HepG2 (cell line): ENCODE data around the gene STRBP. TPM values are rescaled to one million over a fixed set of nuclear protein-coding genes. Genes with fewer than 3 reads are reported as not detected.

Experiments used
- ATAC-seq: fragments of 200-7000 bp; cut with Tn5 transposase; 3 replicates; pipeline ENCODE4 v1.9.1; 2020; ENCODE audit warnings: mild to moderate bottlenecking, moderate library complexity
- BruUV-seq: library from RNA; stranded (reverse); fragments of 400-500 nt; replicated peaks from 2 replicates; lab custom pipeline; 2021; lab: Mats Ljungman, UMichigan
- CTCF ChIA-PET: fragments of 300-600 bp; formaldehyde crosslinking; extraction: SDS; loops from one replicate; lab custom pipeline; 2021; ENCODE audit warnings: low total read pairs, inconsistent platforms, low intra/inter-chr PET ratio; lab: Yijun Ruan, JAX
- POLR2A ChIA-PET: fragments of 350-600 bp; sonication (Branson Sonifier 250); formaldehyde crosslinking; loops from one replicate; lab custom pipeline; 2020; ENCODE audit warnings: antibody characterized with exemption, inconsistent platforms; lab: Yijun Ruan, JAX
- DNase-seq: peaks from one replicate; pipeline ENCODE4 v3.0.0-alpha.2; 2015; ENCODE audit warnings: low spot score
- FAIRE-seq: peaks from 3 replicates; lab custom pipeline; 2011; peaks lifted over from hg19 to GRCh38; lab: Jason Lieb, UNC
- H2AFZ ChIP-seq: one replicate; pipeline ENCODE4 v1.6.1; 2011; ENCODE audit warnings: low read length, inconsistent platforms
- H3K27ac ChIP-seq: fragments of 300-600 bp; 3 replicates; pipeline ENCODE4 v1.8.0; 2011; ENCODE audit warnings: mixed run types, mild to moderate bottlenecking, mixed read lengths, low read length, inconsistent platforms; ENCODE audit not compliant: insufficient read depth; ENCODE audit errors: extremely low read length
- H3K27me3 ChIP-seq, 2 experiments: fragments of 200-600 bp in 1 of 2; 2 replicates in 1 of 2; 3 replicates in 1 of 2; pipeline versions ENCODE4 v1.6.0 to v1.8.0; 2011; ENCODE audit warnings: low read length in 2 of 2, mild to moderate bottlenecking in 2 of 2, moderate library complexity in 2 of 2, inconsistent platforms in 1 of 2; ENCODE audit not compliant: insufficient read depth in 2 of 2, control insufficient read depth in 1 of 2
- H3K36me3 ChIP-seq, 2 experiments: fragments of 200-600 bp in 1 of 2; replicated peaks in 1 of 2; 2 replicates in 1 of 2; 3 replicates in 1 of 2; pipeline versions ENCODE4 v1.5.1 to v1.8.0; 2011; ENCODE audit warnings: low read length in 2 of 2, inconsistent platforms in 1 of 2; ENCODE audit not compliant: insufficient read depth in 2 of 2, control insufficient read depth in 1 of 2
- H3K4me1 ChIP-seq: 2 replicates; pipeline ENCODE4 v1.5.1; 2012; ENCODE audit warnings: low read length, inconsistent platforms; ENCODE audit not compliant: insufficient read depth
- H3K4me2 ChIP-seq: 2 replicates; pipeline ENCODE4 v1.6.0; 2011; ENCODE audit warnings: low read depth, low read length, inconsistent platforms
- H3K4me3 ChIP-seq, 3 experiments: fragments of 200-600 bp in 1 of 3; sonication (generic), shearing (Covaris generic) in 1 of 3; replicated peaks in 1 of 3; 2 replicates each; pipeline ENCODE4 v1.5.1; 2011 to 2016; ENCODE audit warnings: low read length in 3 of 3, inconsistent platforms in 2 of 3, low read depth in 2 of 3, mild to moderate bottlenecking in 2 of 3, control low read depth in 1 of 3, mixed read lengths in 1 of 3; ENCODE audit not compliant: insufficient read depth in 1 of 3
- H3K79me2 ChIP-seq: one replicate; pipeline ENCODE4 v1.6.1; 2011; ENCODE audit warnings: low read length, inconsistent platforms; ENCODE audit not compliant: insufficient read depth
- H3K9ac ChIP-seq: 2 replicates; pipeline ENCODE4 v1.6.0; 2011; ENCODE audit warnings: mild to moderate bottlenecking, low read depth, low read length, inconsistent platforms; ENCODE audit not compliant: insufficient read depth
- H3K9me3 ChIP-seq: 2 replicates; pipeline ENCODE4 v1.5.1; 2012; ENCODE audit warnings: mild to moderate bottlenecking, low read length
- H4K20me1 ChIP-seq: 2 replicates; pipeline ENCODE4 v1.6.0; 2011; ENCODE audit warnings: inconsistent platforms, mild to moderate bottlenecking, low read length, moderate library complexity; ENCODE audit not compliant: insufficient read depth
- ARHGAP35 ChIP-seq: sonication (generic); formaldehyde crosslinking; IDR thresholded peaks from 2 replicates; pipeline ENCODE4 v1.9.0; 2022; ENCODE audit warnings: mild to moderate bottlenecking, inconsistent platforms, moderate library complexity, missing genetic modification reagents, borderline replicate concordance
- BHLHE40 ChIP-seq: IDR thresholded peaks from 2 replicates; pipeline ENCODE4 v1.6.1; 2011; ENCODE audit warnings: low read length, improper control_type of control experiment
- CREM ChIP-seq, 2 experiments: sonication (generic) in 1 of 2; formaldehyde crosslinking in 1 of 2; IDR thresholded peaks; 2 replicates each; pipeline versions ENCODE4 v1.4.0 to v1.6.1; 2016 to 2020; ENCODE audit warnings: antibody characterized with exemption in 1 of 2, mild to moderate bottlenecking in 1 of 2, missing genetic modification reagents in 1 of 2
- ELF1 ChIP-seq: sonication (generic); formaldehyde crosslinking; IDR thresholded peaks from 2 replicates; pipeline ENCODE4 v1.4.0; 2020; ENCODE audit warnings: missing genetic modification reagents
- FOXC1 ChIP-seq: sonication (generic); formaldehyde crosslinking; IDR thresholded peaks from 2 replicates; pipeline ENCODE4 v1.8.0; 2022; ENCODE audit warnings: mild to moderate bottlenecking, missing genetic modification reagents, borderline replicate concordance
- HOXA9 ChIP-seq: sonication (generic); formaldehyde crosslinking; IDR thresholded peaks from 2 replicates; pipeline ENCODE4 v1.8.1; 2022; ENCODE audit warnings: missing genetic modification reagents, mild to moderate bottlenecking, moderate library complexity, borderline replicate concordance
- KAT7 ChIP-seq: IDR thresholded peaks from 2 replicates; pipeline ENCODE4 v1.6.1; 2018; ENCODE audit warnings: borderline replicate concordance, missing compliant biosample characterization
- MBD4 ChIP-seq: IDR thresholded peaks from 2 replicates; pipeline ENCODE4 v1.6.1; 2012; ENCODE audit warnings: low read length, inconsistent platforms, borderline replicate concordance
- MLLT10 ChIP-seq: sonication (generic); formaldehyde crosslinking; IDR thresholded peaks from 2 replicates; pipeline ENCODE4 v1.4.0; 2020; ENCODE audit warnings: missing genetic modification reagents
- SIX1 ChIP-seq: sonication (generic); formaldehyde crosslinking; IDR thresholded peaks from 2 replicates; pipeline ENCODE4 v1.4.0; 2020; ENCODE audit warnings: missing genetic modification reagents, borderline replicate concordance
- SIX4 ChIP-seq: sonication (generic); formaldehyde crosslinking; IDR thresholded peaks from 2 replicates; pipeline ENCODE4 v1.4.0; 2020; ENCODE audit warnings: missing genetic modification reagents
- SOX13 ChIP-seq, 3 experiments: fragments of 450-650 bp in 1 of 3; sonication (generic) in 1 of 3; formaldehyde crosslinking in 1 of 3; IDR thresholded peaks in 2 of 3; conservative IDR thresholded peaks in 1 of 3; 2 replicates each; pipeline versions ENCODE4 v1.5.0 to v1.6.1; 2016 to 2020; ENCODE audit warnings: antibody characterized with exemption in 1 of 3, mild to moderate bottlenecking in 1 of 3, missing compliant biosample characterization in 1 of 3, missing genetic modification reagents in 1 of 3, moderate library complexity in 1 of 3
- ZEB1 ChIP-seq: IDR thresholded peaks from 2 replicates; pipeline ENCODE4 v1.6.1; 2012; ENCODE audit warnings: mild to moderate bottlenecking, low read depth, inconsistent platforms; ENCODE audit not compliant: insufficient replicate concordance
- ZNF850 ChIP-seq: sonication (generic); formaldehyde crosslinking; conservative IDR thresholded peaks from 2 replicates; pipeline ENCODE4 v1.9.0; 2021; ENCODE audit warnings: mild to moderate bottlenecking, missing genetic modification reagents
- ZSCAN29 ChIP-seq: sonication (generic); formaldehyde crosslinking; conservative IDR thresholded peaks from 2 replicates; pipeline ENCODE4 v1.4.0; 2020; ENCODE audit warnings: mild to moderate bottlenecking, missing genetic modification reagents
- WGBS: methylation state at CpG from one replicate; pipeline ENCODE4 v1.1.6; 2017; ENCODE audit warnings: low lambda C conversion rate; 5-methylcytosine and 5-hydroxymethylcytosine counted together
- in situ Hi-C: cut with HindIII; loops from 2 replicates; pipeline ENCODE4 v1.10.0; 2017; ENCODE audit warnings: low pct_unique_long_range_greater_than_20kb; ENCODE audit not compliant: extremely low pct_ligation_motif_present
- intact Hi-C: fragments of 100-400 bp; cut with micrococcal nuclease; formaldehyde crosslinking; loops from one replicate; pipeline ENCODE4 v1.10.0; 2022; ENCODE audit not compliant: unreplicated experiment
- polyA plus RNA-seq, 8 experiments: library from polyadenylated mRNA; depleted of rRNA in 3 of 8; stranded (reverse) in 7 of 8; unstranded in 1 of 8; fragments of >200 nt; fragmentation: Illumina TruSeq in 4 of 8; extraction: Trizol in 4 of 8; gene quantifications; 2 replicates each; pipeline versions ENCODE4 v1.2.1 to v1.2.3, GENCODE V29; 2011 to 2016; ENCODE audit warnings: low read depth in 4 of 8, missing spikeins in 1 of 8, mixed read lengths in 1 of 8; ENCODE audit not compliant: insufficient read depth in 1 of 8
- total RNA-seq, 5 experiments: library from RNA; depleted of rRNA; stranded (reverse); fragments of >200 nt; fragmentation: Illumina TruSeq; extraction: Trizol; gene quantifications; 2 replicates each; pipeline ENCODE4 v1.2.3, GENCODE V29; 2016; ENCODE audit warnings: low read depth in 1 of 5
- TF ChIP-seq, protein P1 (sequence below): sonication (generic); formaldehyde crosslinking; IDR thresholded peaks from 2 replicates; pipeline ENCODE4 v1.5.0; 2020; ENCODE audit warnings: mild to moderate bottlenecking, missing genetic modification reagents, borderline replicate concordance
- TF ChIP-seq, protein P2 (sequence below): sonication (generic); formaldehyde crosslinking; IDR thresholded peaks from 2 replicates; pipeline ENCODE4 v1.8.1; 2022; ENCODE audit warnings: mild to moderate bottlenecking, missing genetic modification reagents
- TF ChIP-seq, protein P3 (sequence below): sonication (generic); formaldehyde crosslinking; IDR thresholded peaks from 2 replicates; pipeline ENCODE4 v1.5.0; 2020; ENCODE audit warnings: missing genetic modification reagents, mild to moderate bottlenecking, borderline replicate concordance

Gene STRBP
- total and polyA plus RNA-seq, 2 of the 13 experiments (the other 11 are each of a cell fraction or from before 2014, with no cell fraction given): 14.5 to 38.5 TPM

DNA sequence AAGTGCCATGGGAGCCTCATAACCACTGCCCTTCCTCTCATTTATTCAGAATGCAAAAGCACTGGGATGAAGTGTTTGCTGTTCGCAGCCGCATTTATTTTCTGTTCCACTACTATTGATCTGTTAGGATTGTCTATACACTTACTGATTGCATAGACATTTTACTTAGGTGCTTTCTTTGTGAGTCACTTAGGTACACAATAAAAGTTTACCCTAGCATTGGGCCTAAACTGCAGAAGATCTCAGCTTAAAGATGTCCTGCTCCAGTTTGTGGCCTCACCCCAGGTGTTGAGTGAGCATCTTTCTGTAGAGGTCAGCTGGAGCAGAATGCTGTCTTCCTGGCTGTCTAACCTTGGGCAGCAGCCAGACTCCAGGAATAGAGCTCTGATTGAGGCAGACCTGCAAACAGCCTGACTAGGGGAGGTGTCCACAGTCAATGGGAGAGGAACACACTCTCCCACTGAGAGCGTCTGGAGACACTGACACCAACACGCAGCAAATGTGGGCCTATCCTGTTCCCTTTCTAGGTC, 181.0 kb downstream of the STRBP start:
- POLR2A ChIA-PET: interaction anchor here (0.6 to 1.1 kb wide), 2 partner anchors 12 to 34 kb away, joined by 3 to 10 read pairs; no protein-coding TSS in a partner anchor
- H3K27me3 ChIP-seq: no peaks in the 10 kb centered on the region
- H4K20me1 ChIP-seq: no peaks in the 10 kb centered on the region
- no TSS peak for BruUV-seq
- DNase-seq (peak; percentile 79), ATAC-seq (peak; percentile 95), FAIRE-seq (peak; percentile 48)
- in situ Hi-C loops (no loop called here), intact Hi-C loops (loop anchor here (10.0 kb wide), 1 partner anchor 237 kb away; no protein-coding TSS in a partner anchor)
- H3K9ac ChIP-seq: 0 out of 2 replicates have a peak overlapping the region, but pooled peaks have one; percentile 19
- H2AFZ ChIP-seq: no peak overlapping the region
- no peaks in the 10 kb centered on the region for H3K9me3 ChIP-seq
- no peaks in the 10 kb centered on the region for H3K79me2 ChIP-seq
- CTCF ChIA-PET: no interaction called here
- peaks cover 10 to 45% of the 10 kb centered on the region in 2 experiments; a peak in 4 of 5 replicates for H3K36me3 ChIP-seq
- H3K4me3 ChIP-seq: no peak overlapping the region
- peaks cover 43% of the 10 kb centered on the region for H3K4me1 ChIP-seq
- 36% methylated on average over 4 of the region's 4 CpGs for WGBS
- H3K27ac ChIP-seq: peak overlapping the region; percentile 47
- no peak overlapping the region for H3K4me2 ChIP-seq
- TF ChIP-seq ARHGAP35 (CRISPR knock-in tag) (no peak), ELF1 (CRISPR knock-in tag) (0 out of 2 replicates have a peak, but pooled peaks have one; percentile 27), SIX1 (CRISPR knock-in tag) (peak; percentile 23; the same call in 1 of the 2 replicates), ZEB1 (peak; percentile 90), KAT7 (no peak), CREM (IDR thresholded peaks at IDR 0.05) (peak; percentile 82), CREM (CRISPR knock-in tag; IDR thresholded peaks at IDR 0.05) (no peak), HOXA9 (no peak), SOX13 (IDR thresholded peaks at IDR 0.05) (no peak), SOX13 (CRISPR knock-in tag; conservative IDR thresholded peaks at IDR 0.05 in 1 of 2, IDR thresholded peaks at IDR 0.05 in 1 of 2) (peak in 1 of 2 experiments; percentile 86; a peak in 2 of 4 replicates), MBD4 (peak; percentile 87; the same call in 1 of the 2 replicates), ZSCAN29 (CRISPR knock-in tag) (peak; percentile 99), FOXC1 (CRISPR knock-in tag) (0 out of 2 replicates have a peak, but pooled peaks have one; percentile 53), BHLHE40 (no peak), MLLT10 (CRISPR knock-in tag) (no peak), ZNF850 (no peak), SIX4 (peak; percentile 39; the same call in 1 of the 2 replicates)
- TF ChIP-seq, protein P1, sequence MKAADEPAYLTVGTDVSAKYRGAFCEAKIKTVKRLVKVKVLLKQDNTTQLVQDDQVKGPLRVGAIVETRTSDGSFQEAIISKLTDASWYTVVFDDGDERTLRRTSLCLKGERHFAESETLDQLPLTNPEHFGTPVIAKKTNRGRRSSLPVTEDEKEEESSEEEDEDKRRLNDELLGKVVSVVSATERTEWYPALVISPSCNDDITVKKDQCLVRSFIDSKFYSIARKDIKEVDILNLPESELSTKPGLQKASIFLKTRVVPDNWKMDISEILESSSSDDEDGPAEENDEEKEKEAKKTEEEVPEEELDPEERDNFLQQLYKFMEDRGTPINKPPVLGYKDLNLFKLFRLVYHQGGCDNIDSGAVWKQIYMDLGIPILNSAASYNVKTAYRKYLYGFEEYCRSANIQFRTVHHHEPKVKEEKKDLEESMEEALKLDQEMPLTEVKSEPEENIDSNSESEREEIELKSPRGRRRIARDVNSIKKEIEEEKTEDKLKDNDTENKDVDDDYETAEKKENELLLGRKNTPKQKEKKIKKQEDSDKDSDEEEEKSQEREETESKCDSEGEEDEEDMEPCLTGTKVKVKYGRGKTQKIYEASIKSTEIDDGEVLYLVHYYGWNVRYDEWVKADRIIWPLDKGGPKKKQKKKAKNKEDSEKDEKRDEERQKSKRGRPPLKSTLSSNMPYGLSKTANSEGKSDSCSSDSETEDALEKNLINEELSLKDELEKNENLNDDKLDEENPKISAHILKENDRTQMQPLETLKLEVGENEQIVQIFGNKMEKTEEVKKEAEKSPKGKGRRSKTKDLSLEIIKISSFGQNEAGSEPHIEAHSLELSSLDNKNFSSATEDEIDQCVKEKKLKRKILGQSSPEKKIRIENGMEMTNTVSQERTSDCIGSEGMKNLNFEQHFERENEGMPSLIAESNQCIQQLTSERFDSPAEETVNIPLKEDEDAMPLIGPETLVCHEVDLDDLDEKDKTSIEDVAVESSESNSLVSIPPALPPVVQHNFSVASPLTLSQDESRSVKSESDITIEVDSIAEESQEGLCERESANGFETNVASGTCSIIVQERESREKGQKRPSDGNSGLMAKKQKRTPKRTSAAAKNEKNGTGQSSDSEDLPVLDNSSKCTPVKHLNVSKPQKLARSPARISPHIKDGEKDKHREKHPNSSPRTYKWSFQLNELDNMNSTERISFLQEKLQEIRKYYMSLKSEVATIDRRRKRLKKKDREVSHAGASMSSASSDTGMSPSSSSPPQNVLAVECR: peak; percentile 29; the same call in 1 of the 2 replicates
- TF ChIP-seq, protein P2, sequence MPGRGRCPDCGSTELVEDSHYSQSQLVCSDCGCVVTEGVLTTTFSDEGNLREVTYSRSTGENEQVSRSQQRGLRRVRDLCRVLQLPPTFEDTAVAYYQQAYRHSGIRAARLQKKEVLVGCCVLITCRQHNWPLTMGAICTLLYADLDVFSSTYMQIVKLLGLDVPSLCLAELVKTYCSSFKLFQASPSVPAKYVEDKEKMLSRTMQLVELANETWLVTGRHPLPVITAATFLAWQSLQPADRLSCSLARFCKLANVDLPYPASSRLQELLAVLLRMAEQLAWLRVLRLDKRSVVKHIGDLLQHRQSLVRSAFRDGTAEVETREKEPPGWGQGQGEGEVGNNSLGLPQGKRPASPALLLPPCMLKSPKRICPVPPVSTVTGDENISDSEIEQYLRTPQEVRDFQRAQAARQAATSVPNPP (CRISPR knock-in tag): no peak
- TF ChIP-seq, protein P3, sequence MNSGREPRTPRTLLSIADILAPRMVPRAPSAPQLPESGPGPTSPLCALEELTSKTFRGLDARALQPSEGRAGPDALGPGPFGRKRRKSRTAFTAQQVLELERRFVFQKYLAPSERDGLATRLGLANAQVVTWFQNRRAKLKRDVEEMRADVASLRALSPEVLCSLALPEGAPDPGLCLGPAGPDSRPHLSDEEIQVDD (CRISPR knock-in tag): no peak
